Measurements from ENCODE around the gene PRSS2. TPM values are rescaled to one million over a fixed set of nuclear protein-coding genes. Genes with fewer than 3 reads are reported as not detected.

The PRSS2 gene
- not detected in 2 replicates for polyA plus RNA-seq (2012; rRNA removed)
- polyA plus RNA-seq (2012; cell fraction: cytosol; rRNA removed), result not detected in 2 replicates
- not detected in 2 replicates for polyA plus RNA-seq (2012; cell fraction: nucleus; rRNA removed)

DNA sequence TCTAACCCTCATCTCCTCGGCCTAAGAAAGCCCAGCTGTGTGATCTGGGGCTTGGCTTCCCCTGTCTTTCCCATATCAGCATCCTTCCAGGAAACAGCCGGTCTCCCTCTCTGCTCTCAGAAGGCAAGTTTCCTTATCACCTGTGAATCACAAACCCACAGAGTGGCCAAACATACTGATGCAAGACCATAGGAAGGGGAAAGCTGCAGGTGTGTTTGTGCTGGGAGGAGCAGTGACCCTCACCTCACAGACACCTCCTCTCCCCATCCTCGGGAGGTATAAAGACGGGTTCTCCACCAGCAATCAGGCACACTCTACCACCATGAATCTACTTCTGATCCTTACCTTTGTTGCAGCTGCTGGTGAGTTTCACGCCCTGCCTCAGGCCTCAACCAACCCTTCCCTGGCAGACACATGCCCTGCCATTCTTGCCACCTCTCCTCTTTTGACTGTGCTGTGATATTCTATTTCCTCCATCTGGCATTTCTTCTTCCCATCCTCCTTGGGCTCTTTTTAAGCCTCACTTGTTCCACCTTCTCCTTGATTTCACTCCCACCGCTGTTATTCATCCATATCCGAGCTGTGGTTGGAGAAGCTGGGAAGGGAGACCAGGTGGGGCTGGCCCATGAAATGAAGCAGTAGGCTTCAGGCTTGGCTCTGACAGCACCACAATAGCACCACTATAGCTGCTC is at the start of gene PRSS2:
Gene PRSS2 (plus strand): TSS at position 310 of the 692 bp plus-strand sequence. CDS start 13 bp downstream, at position 323.
- WGBS (ENCODE audit: low lambda C conversion rate), result 33% methylated on average over 7 of the region's 7 CpGs
- no peak for DNase-seq
- H3F3A ChIP-seq (replicated peaks; ENCODE audit: insufficient read depth), result no peaks in the 10 kb centered on the region
- no peaks in the 10 kb centered on the region for H3K9me2 ChIP-seq
- H3K4me1 ChIP-seq (ENCODE audit: control insufficient read depth in 1 of 2, insufficient read depth in 2 of 2, low read depth in 1 of 2, low read length in 1 of 2), result no peaks in the 10 kb centered on the region
- H4K20me1 ChIP-seq (ENCODE audit: insufficient read depth), result no peaks in the 10 kb centered on the region
- H3K79me2 ChIP-seq (ENCODE audit: insufficient read depth), result no peaks in the 10 kb centered on the region
- peaks cover 41% of the 10 kb centered on the region for H3K27me3 ChIP-seq (ENCODE audit: insufficient read depth)
- no peak within 1 kb of the TSS for H3K4me2 ChIP-seq
- ChIA-PET POLR2A (no interaction called here), CTCF (interaction anchor here (0.7 to 5.5 kb wide), 8 partner anchors 12 to 312 kb away, joined by 3 to 67 read pairs (median 4); no protein-coding TSS in a partner anchor)
- H3K9ac ChIP-seq, result no peak within 1 kb of the TSS
- no peak within 1 kb of the TSS for H3K4me3 ChIP-seq (ENCODE audit: low read depth in 2 of 2, low read length in 1 of 2)
- no peak within 1 kb of the TSS for H3K27ac ChIP-seq (ENCODE audit: low read depth in 2 of 2, low read length in 1 of 2)
- no peaks in the 10 kb centered on the region for H3K36me3 ChIP-seq (replicated peaks in 1 of 2; ENCODE audit: control insufficient read depth in 1 of 2, insufficient read depth in 2 of 2, low read length in 1 of 2)
- no peak for TF ChIP-seq USF2 (IDR thresholded peaks at IDR 0.05; ENCODE audit: borderline replicate concordance, low read depth, low read length)
- TF ChIP-seq CTCF (IDR thresholded peaks at IDR 0.05), result no peak
- TF ChIP-seq YY1 (IDR thresholded peaks at IDR 0.05; ENCODE audit: low read depth), result no peak
- TF ChIP-seq, protein P1, sequence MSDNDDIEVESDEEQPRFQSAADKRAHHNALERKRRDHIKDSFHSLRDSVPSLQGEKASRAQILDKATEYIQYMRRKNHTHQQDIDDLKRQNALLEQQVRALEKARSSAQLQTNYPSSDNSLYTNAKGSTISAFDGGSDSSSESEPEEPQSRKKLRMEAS (IDR thresholded peaks at IDR 0.05; ENCODE audit: low read depth), result no peak
- no peak for TF ChIP-seq RAD21 (IDR thresholded peaks at IDR 0.05; ENCODE audit: low read length)
- TF ChIP-seq MXI1 (IDR thresholded peaks at IDR 0.05; ENCODE audit: low read depth, low read length), result no peak
- TF ChIP-seq FOSL2 (IDR thresholded peaks at IDR 0.05; ENCODE audit: borderline replicate concordance, low read depth), result no peak
- TF ChIP-seq PBX3 (IDR thresholded peaks at IDR 0.05), result no peak
- no peak for TF ChIP-seq TAF1 (IDR thresholded peaks at IDR 0.05; ENCODE audit: borderline replicate concordance, low read depth, low read length)
- TF ChIP-seq GATA2 (CRISPR knock-in tag; IDR thresholded peaks at IDR 0.05), result no peak
- TF ChIP-seq TEAD4 (IDR thresholded peaks at IDR 0.05; ENCODE audit: borderline replicate concordance, insufficient read depth), result no peak
- TF ChIP-seq POLR2AphosphoS5 (IDR thresholded peaks at IDR 0.05; ENCODE audit: low read depth, low read length), result no peak
- no peak for TF ChIP-seq FOXJ3 (CRISPR knock-in tag; IDR thresholded peaks at IDR 0.05)
- no peak for TF ChIP-seq RCOR1 (IDR thresholded peaks at IDR 0.05; ENCODE audit: low read length)
- no peak for TF ChIP-seq REST (IDR thresholded peaks at IDR 0.05; ENCODE audit: low read depth, low read length)
- no peak for TF ChIP-seq CHD2 (IDR thresholded peaks at IDR 0.05; ENCODE audit: low read length, partially characterized antibody)
- no peak for TF ChIP-seq RXRA (IDR thresholded peaks at IDR 0.05; ENCODE audit: borderline replicate concordance, low read depth)
- no peak within 1 kb of the TSS for H2AFZ ChIP-seq (ENCODE audit: low read depth)
- no peaks in the 10 kb centered on the region for H3K9me3 ChIP-seq
